CD4-positive, alpha-beta T cell treated with Interferon gamma for 1 hour (primary cell): ENCODE data around the gene SLC44A1.

Experiments used
- DNase-seq: peaks from one replicate; pipeline ENCODE4 v3.0.0-alpha.2; 2020

SLC44A1 gene

GRCh38 chr9:105399117-105399516, 154.7 kb downstream of the SLC44A1 start:
- no peak for DNase-seq

- no peak for DNase-seq
Observed at GRCh38 chr9:105401651-105402050, 157.2 kb downstream of the SLC44A1 start.

DNA sequence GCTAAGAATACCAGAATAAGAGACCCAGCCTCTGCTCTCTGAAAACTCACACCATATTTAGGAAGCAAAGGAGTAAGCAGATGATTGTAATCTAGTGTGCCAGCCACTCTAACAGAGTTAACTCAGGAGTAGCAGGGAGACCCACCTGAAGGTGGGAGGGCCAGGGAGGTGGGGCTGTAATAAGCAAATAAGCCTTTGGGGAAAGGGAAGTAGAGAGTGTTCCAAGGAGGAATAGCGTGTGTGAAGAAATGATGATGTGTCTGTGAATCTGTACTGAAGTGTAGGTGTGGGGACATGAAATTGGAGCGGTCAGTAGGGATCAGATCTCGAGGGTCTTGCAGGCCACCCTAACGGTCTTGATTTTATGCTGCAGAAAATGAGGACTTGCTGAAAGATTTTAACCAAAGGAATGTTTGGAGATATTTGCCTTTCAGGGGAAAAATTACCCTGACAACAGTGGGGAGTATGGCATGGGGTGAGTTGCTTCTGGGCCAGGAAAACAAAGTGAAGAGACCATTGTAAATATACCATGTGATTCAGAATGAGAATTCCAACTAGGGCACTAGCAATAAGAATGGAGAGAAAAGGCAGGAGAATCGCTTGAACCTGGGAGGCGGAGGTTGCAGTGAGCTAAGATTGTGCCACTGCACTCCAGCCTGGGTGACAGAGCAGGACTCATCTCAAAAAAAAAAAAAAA, 159.2 kb downstream of the SLC44A1 start:
- DNase-seq, result no peak

DNA sequence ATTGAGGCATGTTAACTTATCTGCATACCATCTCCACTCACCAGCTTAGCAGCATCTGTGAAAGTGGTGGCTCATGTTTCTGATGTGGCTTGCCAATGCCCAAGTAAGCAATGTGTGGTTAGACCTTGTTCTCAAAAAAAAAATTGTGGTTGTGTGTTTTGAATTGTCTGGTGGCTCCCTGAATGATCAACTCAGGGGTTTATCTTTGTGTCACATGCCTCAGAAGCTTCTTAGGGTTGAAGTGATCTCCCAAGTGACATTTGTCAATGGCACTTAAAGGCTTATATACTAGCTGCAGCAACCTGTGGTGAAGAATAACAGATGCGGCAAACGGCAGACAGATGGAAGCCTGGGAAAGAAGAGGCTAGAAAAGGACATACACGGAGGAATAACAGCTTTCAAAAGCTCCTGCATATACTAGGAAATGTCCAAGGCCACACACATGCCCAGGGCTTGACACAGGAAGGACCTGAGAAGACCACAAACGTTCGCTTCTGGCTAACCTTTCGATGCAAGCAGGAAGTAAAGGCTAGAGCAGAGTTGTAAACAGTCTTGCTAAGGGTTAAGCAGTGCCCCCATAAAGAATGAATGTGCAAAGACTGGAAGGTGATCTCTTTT, 161.2 kb downstream of the SLC44A1 start:
- DNase-seq, result peak; percentile 50

DNA sequence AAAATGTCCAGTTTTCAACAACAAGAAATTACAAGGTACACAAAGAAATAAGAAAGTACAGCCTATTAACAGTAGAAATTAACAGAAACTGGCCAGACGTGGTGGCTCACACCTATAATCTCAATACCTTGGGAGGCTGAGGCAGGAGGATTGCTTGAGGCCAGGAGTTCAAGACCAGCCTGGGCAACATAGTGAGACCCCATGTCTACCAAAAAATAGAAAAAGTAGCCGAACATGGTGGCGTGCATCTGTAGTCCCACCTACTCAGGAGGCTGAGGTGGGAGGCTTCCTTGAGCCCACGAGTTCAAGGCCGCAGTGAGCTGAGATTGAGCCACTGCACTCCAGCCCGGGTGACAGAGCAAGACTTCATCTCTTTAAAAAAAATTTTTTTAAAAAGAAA, 161.9 kb downstream of the SLC44A1 start:
- DNase-seq, result no peak

- no peak for DNase-seq
Observed at GRCh38 chr9:105413525-105413924, 169.1 kb downstream of the SLC44A1 start.

- DNase-seq, result peak; percentile 20
Observed at GRCh38 chr9:105414947-105415661, 170.7 kb downstream of the SLC44A1 start.

- no peak for DNase-seq
Observed at GRCh38 chr9:105415662-105415980, 171.2 kb downstream of the SLC44A1 start.

DNA sequence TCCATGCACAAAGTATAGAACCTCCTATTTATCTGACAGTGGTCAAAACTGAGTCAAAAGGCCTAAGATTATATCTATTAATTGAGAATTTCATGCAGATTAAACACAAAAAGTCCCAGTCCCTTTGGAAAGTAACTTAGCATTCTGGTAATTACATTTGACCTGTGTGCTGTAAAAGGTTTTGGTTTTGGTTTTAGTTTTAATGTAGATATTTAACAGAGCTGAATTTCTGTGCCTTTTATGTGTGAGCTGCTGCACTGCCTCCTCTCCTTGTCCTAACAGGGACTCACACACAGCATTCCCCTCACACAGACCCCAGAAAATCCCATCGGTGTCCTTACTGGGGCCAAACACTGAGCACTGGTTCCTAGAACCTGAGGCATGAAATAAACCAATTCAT, 172.4 kb downstream of the SLC44A1 start:
- no peak for DNase-seq

DNA sequence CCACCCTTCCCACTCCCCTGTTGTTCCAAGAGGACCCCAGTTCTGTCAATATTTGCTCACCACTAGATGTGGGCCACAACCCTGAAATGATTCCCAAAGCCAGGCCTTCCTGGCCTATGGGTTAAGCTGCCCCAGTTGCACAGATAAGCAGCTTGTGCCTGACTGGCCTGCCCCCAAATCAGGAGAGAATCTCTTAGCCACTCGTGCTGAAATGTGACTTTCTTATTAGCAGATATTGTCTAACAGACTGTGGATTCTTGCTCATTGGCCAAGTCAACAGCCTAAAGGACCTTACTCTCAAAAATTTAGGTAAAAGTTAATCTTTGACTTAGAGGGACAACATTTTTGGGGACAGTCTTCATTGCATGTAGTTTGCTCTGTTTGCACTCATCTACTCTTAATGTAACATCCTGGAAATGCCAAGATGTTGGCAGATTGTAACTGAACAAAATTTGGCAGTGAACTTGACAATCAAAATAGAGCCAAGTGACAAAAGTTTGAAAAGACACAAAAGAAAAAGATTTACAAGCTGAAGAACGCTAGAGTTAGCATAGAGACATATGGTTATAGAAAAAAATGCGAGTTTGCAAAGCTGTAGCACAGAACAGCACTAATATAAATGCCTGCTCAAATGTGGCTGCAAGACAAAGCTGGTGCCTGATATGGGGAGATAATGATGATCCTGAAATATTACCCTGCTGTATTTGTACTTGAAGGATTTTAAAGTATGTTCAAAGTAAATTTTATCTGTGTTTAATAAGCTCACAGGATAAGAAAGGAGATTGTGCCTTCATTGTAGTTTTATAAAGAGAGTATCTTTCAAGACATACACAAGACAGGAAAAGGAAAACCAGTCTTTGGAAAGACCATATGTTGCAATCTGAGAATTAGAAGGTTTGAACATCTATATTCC, 174.4 kb downstream of the SLC44A1 start:
- DNase-seq, result no peak

GRCh38 chr9:105419816-105420597, 175.6 kb downstream of the SLC44A1 start:
- DNase-seq, result no peak

GRCh38 chr9:105421154-105421553, 176.7 kb downstream of the SLC44A1 start:
- no peak for DNase-seq

- no peak for DNase-seq
Observed at GRCh38 chr9:105421864-105422263, 177.4 kb downstream of the SLC44A1 start.

- DNase-seq, result no peak
Observed at GRCh38 chr9:105425816-105426433, 181.5 kb downstream of the SLC44A1 start.

DNA sequence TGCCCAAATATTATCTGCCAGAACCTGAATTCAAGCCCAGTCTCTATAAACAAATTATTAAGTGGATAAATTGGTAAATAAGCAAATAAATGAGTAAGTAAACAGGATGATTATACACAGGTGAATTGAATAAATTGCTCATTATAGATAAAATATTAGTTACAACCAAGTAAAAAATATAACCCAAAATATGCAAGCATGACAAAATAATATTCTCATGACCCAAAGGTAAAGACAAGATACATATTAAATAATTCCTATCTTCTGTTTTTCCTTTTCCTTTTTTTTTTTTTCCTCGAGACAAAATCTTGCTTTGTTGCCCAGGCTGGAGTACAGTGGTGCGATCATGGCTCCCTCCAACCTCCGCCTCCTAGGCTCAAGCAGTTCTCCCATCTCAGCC, 182.2 kb downstream of the SLC44A1 start:
- DNase-seq, result no peak

DNA sequence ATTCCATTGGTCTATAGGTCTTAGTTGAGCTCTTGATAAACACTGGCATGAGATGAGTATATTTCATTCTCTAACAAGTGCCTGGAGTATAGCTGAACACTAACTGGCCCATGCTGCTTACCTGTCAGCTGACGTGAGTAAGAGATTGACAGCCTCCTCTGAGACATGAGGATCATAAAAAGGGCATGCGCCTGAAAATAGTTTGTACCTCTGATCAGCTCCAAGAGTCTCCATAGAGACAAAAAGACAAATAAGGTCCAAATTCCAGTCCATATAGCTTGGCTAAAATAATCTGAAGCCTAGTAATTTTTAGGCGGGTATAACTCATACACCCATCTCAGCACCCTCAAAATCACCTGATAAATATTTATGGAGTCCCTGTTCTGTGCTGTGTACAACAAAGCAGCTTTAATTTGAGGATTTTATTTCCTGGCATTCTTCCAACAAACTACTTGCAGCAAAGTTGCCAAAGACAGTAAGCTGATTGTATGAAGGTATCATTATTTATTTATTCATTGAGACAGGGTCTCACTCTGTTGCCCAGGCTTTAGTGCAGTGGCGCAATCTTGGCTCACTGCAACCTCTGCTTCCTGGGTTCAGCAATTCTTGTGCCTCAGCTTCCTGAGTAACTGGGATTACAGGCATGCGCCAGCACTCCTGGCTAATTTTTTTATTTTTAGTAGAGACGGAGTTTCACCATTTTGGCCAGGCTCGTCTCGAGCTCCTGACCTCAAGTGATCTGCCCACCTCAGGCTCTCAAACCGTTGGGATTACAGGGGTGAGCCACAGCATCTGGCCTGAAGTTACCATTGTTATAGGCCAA, 187.2 kb downstream of the SLC44A1 start:
- no peak for DNase-seq

DNA sequence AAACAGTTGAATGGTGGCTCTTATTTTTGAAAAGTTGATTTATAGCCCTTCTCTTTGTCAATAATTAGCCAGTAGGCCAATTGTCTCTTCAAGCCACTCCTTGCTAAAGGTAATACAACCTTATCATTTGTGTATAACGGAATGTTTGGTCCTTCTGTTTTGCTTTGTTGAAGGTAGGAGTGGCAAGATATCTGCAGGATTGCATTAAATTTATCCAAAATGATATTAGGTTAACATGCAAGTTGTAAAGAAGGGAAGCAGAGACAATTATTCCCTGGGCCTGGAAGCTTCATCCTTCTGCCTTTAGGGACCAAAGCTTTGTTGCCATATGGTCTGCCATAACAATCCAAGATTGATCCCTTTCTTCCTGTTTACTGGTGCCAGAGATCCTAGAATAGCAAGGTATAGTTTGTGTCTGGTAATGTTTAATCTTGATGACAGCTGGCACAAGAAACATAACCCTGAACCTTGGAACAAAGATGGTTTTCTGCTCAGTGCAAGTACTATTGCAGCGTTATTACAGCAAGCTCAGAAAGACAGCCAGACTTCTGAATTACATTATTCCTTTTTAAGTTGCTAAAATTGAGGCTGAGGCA, 187.9 kb downstream of the SLC44A1 start:
- DNase-seq, result no peak

GRCh38 chr9:105435453-105435852, 191.0 kb downstream of the SLC44A1 start:
- DNase-seq, result no peak

GRCh38 chr9:105436783-105437182, 192.3 kb downstream of the SLC44A1 start:
- DNase-seq, result no peak

DNA sequence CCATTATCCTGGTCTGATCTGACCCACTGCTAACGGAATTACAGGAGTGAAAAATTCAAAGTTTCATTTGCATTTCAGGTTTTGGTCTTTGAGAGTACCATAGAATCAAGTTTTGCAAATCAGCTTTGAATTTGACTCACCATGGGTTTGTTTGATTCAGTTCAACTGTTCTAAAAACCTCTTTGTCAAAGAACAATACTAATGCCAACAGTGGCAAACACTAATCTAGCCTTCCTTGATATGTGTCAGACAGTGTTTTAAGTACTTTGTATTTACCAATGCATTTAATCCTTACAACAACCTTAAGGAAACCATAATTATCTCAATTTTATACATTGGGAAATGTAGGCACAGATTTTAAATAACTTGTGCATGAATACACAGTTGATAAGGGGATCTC, 193.3 kb downstream of the SLC44A1 start:
- no peak for DNase-seq
